ENCODE measurements around the gene ALK. TPM values are rescaled to one million over a fixed set of nuclear protein-coding genes. Genes with fewer than 3 reads are reported as not detected.

The ALK gene
- total RNA-seq, 1 experiment from 2014 or later, result not detected

- Histone ChIP-seq H2BK120ac (ENCODE audit: low read depth, low read length, poor library complexity, severe bottlenecking) (no peak overlapping the region), H4K20me1 (ENCODE audit: control insufficient read depth, insufficient read depth, insufficient read length) (no peaks in the 10 kb centered on the region), H3T11ph (ENCODE audit: low read length) (no peak overlapping the region), H2BK12ac (ENCODE audit: insufficient read length, low read depth, low read length) (no peak overlapping the region), H3K23ac (ENCODE audit: insufficient read length, low read depth, low read length) (no peak overlapping the region), H3K14ac (ENCODE audit: insufficient read depth, low read length) (no peak overlapping the region), H4K5ac (ENCODE audit: insufficient read length, low read depth, low read length) (no peak overlapping the region), H3K4me1 (ENCODE audit: insufficient read depth, low read length) (no peaks in the 10 kb centered on the region; the same call in 1 of the 2 replicates), H3K9ac (ENCODE audit: extremely low read depth, insufficient read length, low read length) (no peak overlapping the region), H2BK5ac (ENCODE audit: insufficient read length, low read length) (no peak overlapping the region), H2BK15ac (ENCODE audit: low read depth, low read length) (no peak overlapping the region), H2AFZ (ENCODE audit: low read length) (no peak overlapping the region), H4K91ac (ENCODE audit: insufficient read length, low read depth, low read length) (no peak overlapping the region), H3K9me3 (ENCODE audit: control insufficient read depth, low read depth, low read length) (no peaks in the 10 kb centered on the region), H3K23me2 (ENCODE audit: insufficient read length, low read depth, low read length, poor library complexity, severe bottlenecking) (no peaks in the 10 kb centered on the region), H3K27me3 (ENCODE audit: insufficient read depth, low read length) (no peaks in the 10 kb centered on the region), H3K79me2 (ENCODE audit: insufficient read depth, low read length) (no peaks in the 10 kb centered on the region), H4K8ac (replicated peaks; ENCODE audit: insufficient read length, low read depth, low read length) (no peak overlapping the region), H3K4me2 (ENCODE audit: insufficient read depth, insufficient read length, low read length) (no peak overlapping the region), H3K4ac (ENCODE audit: low read depth, low read length) (no peak overlapping the region), H3K27ac (ENCODE audit: insufficient read length, low read depth, low read length) (no peak overlapping the region), H3K56ac (ENCODE audit: insufficient read length, low read depth, low read length) (no peak overlapping the region), H2AK5ac (ENCODE audit: insufficient read length, low read length) (no peak overlapping the region), H2BK20ac (ENCODE audit: low read depth, low read length, poor library complexity, severe bottlenecking) (no peak overlapping the region), H3K18ac (ENCODE audit: insufficient read length, low read depth, low read length) (no peak overlapping the region), H3K79me1 (ENCODE audit: insufficient read depth, low read depth, low read length, poor library complexity, severe bottlenecking) (no peaks in the 10 kb centered on the region)
- Mint-ChIP-seq H3K4me3 (no peak overlapping the region), H3K27me3 (ENCODE audit: low read depth) (peaks cover 11% of the 10 kb centered on the region; the same call in 1 of the 2 replicates), H3K27ac (no peak overlapping the region), H3K9me3 (peaks cover 0 to 2% of the 10 kb centered on the region in 2 experiments; a peak in 1 of 5 replicates), H3K36me3 (ENCODE audit: insufficient read depth in 1 of 3, low read depth in 3 of 3) (no peaks in the 10 kb centered on the region), H3K4me1 (peaks cover 13 to 19% of the 10 kb centered on the region in 2 experiments)
- no peak for DNase-seq
- WGBS (ENCODE audit: extremely low coverage, insufficient read length, low lambda C conversion rate), result no CpG with 5 or more reads among the region's 3 CpGs
- no peak for TF ChIP-seq CTCF (conservative IDR thresholded peaks at IDR 0.05)
These were observed 561.2 kb downstream of the ALK start for GRCh38 chr2:29360016-29360784.
